ENCODE data around the gene B3GALNT1.

The B3GALNT1 gene

GRCh38 chr3:161070252-161070930 lies 34.8 kb downstream of the B3GALNT1 start:
- no peak for TF ChIP-seq CTCF (IDR thresholded peaks at IDR 0.05)
- intact Hi-C loops (cut with DNase I; ENCODE audit: low total_unique reads) = no loop called here
- Histone ChIP-seq H3K27me3 (no peaks in the 10 kb centered on the region), H3K9me3 (no peaks in the 10 kb centered on the region), H3K4me1 (peaks cover 0 to 43% (median 26%) of the 10 kb centered on the region in 4 donors), H3K4me3 (no peak overlapping the region), H3K27ac (peak overlapping the region; percentile 50 to 62), H3K36me3 (no peaks in the 10 kb centered on the region)
- no peak for DNase-seq

- H3K27ac ChIP-seq = peak overlapping the region; percentile 50 to 62
- DNase-seq = peak; percentile 31 to 77
- H3K27me3 ChIP-seq = no peaks in the 10 kb centered on the region
- H3K9me3 ChIP-seq = no peaks in the 10 kb centered on the region
- intact Hi-C loops (cut with DNase I; ENCODE audit: low total_unique reads) = no loop called here
- peaks cover 0 to 43% (median 26%) of the 10 kb centered on the region in 4 donors for H3K4me1 ChIP-seq
- H3K4me3 ChIP-seq = no peak overlapping the region
- H3K36me3 ChIP-seq = no peaks in the 10 kb centered on the region
- no peak for TF ChIP-seq CTCF (IDR thresholded peaks at IDR 0.05)
Measured at GRCh38 chr3:161069511-161070251, 35.5 kb downstream of the B3GALNT1 start.

- no peak for TF ChIP-seq CTCF (IDR thresholded peaks at IDR 0.05)
- intact Hi-C loops (cut with DNase I; ENCODE audit: low total_unique reads) = no loop called here
- H3K36me3 ChIP-seq = no peaks in the 10 kb centered on the region
- no peaks in the 10 kb centered on the region for H3K9me3 ChIP-seq
- no peaks in the 10 kb centered on the region for H3K27me3 ChIP-seq
- no peak overlapping the region for H3K4me3 ChIP-seq
- DNase-seq = no peak
- no peak overlapping the region for H3K27ac ChIP-seq
- peaks cover 0 to 43% (median 26%) of the 10 kb centered on the region in 4 donors for H3K4me1 ChIP-seq
Measured at GRCh38 chr3:161067335-161067734, 37.8 kb downstream of the B3GALNT1 start.

GRCh38 chr3:161066930-161067329 lies 38.2 kb downstream of the B3GALNT1 start:
- intact Hi-C loops (cut with DNase I; ENCODE audit: low total_unique reads) = no loop called here

GRCh38 chr3:161064413-161064812 lies 40.7 kb downstream of the B3GALNT1 start:
- H3K36me3 ChIP-seq = no peaks in the 10 kb centered on the region
- no peak for TF ChIP-seq CTCF (IDR thresholded peaks at IDR 0.05)
- H3K9me3 ChIP-seq = no peaks in the 10 kb centered on the region
- H3K27me3 ChIP-seq = no peaks in the 10 kb centered on the region
- no peak overlapping the region for H3K27ac ChIP-seq
- no peak for DNase-seq
- H3K4me3 ChIP-seq = no peak overlapping the region
- H3K4me1 ChIP-seq = peaks cover 0 to 16% (median 8%) of the 10 kb centered on the region in 4 donors
- intact Hi-C loops (cut with DNase I; ENCODE audit: low total_unique reads) = no loop called here

More at GRCh38 chr3:161066930-161067329, 38.2 kb downstream of the B3GALNT1 start:
- no peak for TF ChIP-seq CTCF (IDR thresholded peaks at IDR 0.05)
- Histone ChIP-seq H3K4me1 (peaks cover 0 to 41% (median 26%) of the 10 kb centered on the region in 4 donors), H3K27me3 (no peaks in the 10 kb centered on the region), H3K36me3 (no peaks in the 10 kb centered on the region), H3K4me3 (no peak overlapping the region), H3K9me3 (no peaks in the 10 kb centered on the region), H3K27ac (no peak overlapping the region)
- DNase-seq = no peak
